ENCODE measurements around the gene GRM8.

- TF ChIP-seq CTCF (IDR thresholded peaks at IDR 0.05; ENCODE audit: low read length) (no peak), EZH2 (optimal IDR thresholded peaks at IDR 0.05; ENCODE audit: low read depth, low read length) (no peak)
Measured at GRCh38 chr7:127189074-127189473, 63.7 kb downstream of the GRM8 start.
